Testis (tissue), 3 donors: ENCODE measurements around the gene SHC2. TPM values are rescaled to one million over a fixed set of nuclear protein-coding genes. Genes with fewer than 3 reads are reported as not detected.

ENCODE experiments used
- DNase-seq: peaks from one replicate; pipeline ENCODE4 v3.0.0-alpha.2; 2019
- H3K27ac ChIP-seq, 2 donors: fragments of 200-600 bp; sonication (generic); one replicate each; pipeline ENCODE4 v1.5.1; 2019
- H3K27me3 ChIP-seq: fragments of 200-600 bp; sonication (generic); one replicate; pipeline ENCODE4 v1.5.1; 2019
- H3K36me3 ChIP-seq: fragments of 200-600 bp; sonication (generic); one replicate; pipeline ENCODE4 v1.5.1; 2017; ENCODE audit warnings: low read depth; ENCODE audit errors: missing control alignments
- H3K4me1 ChIP-seq: fragments of 200-600 bp; sonication (generic); one replicate; pipeline ENCODE4 v1.5.1; 2019
- H3K4me3 ChIP-seq, 2 donors: fragments of 200-600 bp; sonication (generic); one replicate each; pipeline ENCODE4 v1.5.1; 2017 to 2019
- H3K9me3 ChIP-seq: fragments of 200-600 bp; sonication (generic); one replicate; pipeline ENCODE4 v1.5.1; 2017
- CTCF ChIP-seq, 3 experiments: fragments of 450-650 bp in 2 of 3; fragments of 200-600 bp in 1 of 3; sonication (generic) in 1 of 3; IDR thresholded peaks; one replicate each; pipeline ENCODE4 v1.5.1; 2016 to 2019; ENCODE audit warnings: antibody characterized with exemption in 3 of 3, mild to moderate bottlenecking in 2 of 3, moderate library complexity in 1 of 3
- POLR2A ChIP-seq: fragments of 450-650 bp; IDR thresholded peaks from one replicate; pipeline ENCODE4 v1.6.1; 2017; ENCODE audit warnings: antibody characterized with exemption, mild to moderate bottlenecking, moderate library complexity
- WGBS, 2 donors: methylation state at CpG; one replicate each; pipeline ENCODE4 v1.1.5; 2018; 5-methylcytosine and 5-hydroxymethylcytosine counted together
- intact Hi-C: fragments of 100-400 bp; cut with DNase I; formaldehyde crosslinking; loops from one replicate; pipeline ENCODE4 v1.15.1; 2023; ENCODE audit warnings: low total_unique reads
- polyA plus RNA-seq: library from polyadenylated mRNA; stranded (reverse); fragments of 350-450 nt; fragmentation: Illumina TruSeq; extraction: RNeasy Lipid Tissue Mini Kit (QIAGEN cat#74804); gene quantifications from one replicate; pipeline ENCODE4 v1.2.3, GENCODE V29; 2014; ENCODE audit warnings: low read depth, low replicate concordance; ENCODE audit not compliant: insufficient read depth
- total RNA-seq, 2 donors: library from RNA; depleted of rRNA; stranded (reverse); fragments of >200 nt; gene quantifications; one replicate each; pipeline ENCODE4 v1.2.3, GENCODE V29; 2016

SHC2 gene
- total and polyA plus RNA-seq, 3 donors from 2014 or later = 26.7 to 67.3 (median 57.8) TPM

GRCh38 chr19:436413-436950 is 24.4 kb downstream of the SHC2 start:
- 77 to 84% methylated on average over 12 to 29 of the region's 29 CpGs for WGBS, 2 donors
- no peaks in the 10 kb centered on the region for H3K27me3 ChIP-seq
- H3K4me3 ChIP-seq = no peak overlapping the region
- intact Hi-C loops = no loop called here
- no peak overlapping the region for H3K27ac ChIP-seq
- H3K9me3 ChIP-seq = no peaks in the 10 kb centered on the region
- no peak for DNase-seq
- no peaks in the 10 kb centered on the region for H3K4me1 ChIP-seq
- TF ChIP-seq POLR2A (no peak), CTCF (IDR thresholded peaks at IDR 0.05) (no peak)
- no peaks in the 10 kb centered on the region for H3K36me3 ChIP-seq

- no peaks in the 10 kb centered on the region for H3K9me3 ChIP-seq
- no peak overlapping the region for H3K27ac ChIP-seq
- 80 to 85% methylated on average over 31 to 33 of the region's 33 CpGs for WGBS, 2 donors
- no peak overlapping the region for H3K4me3 ChIP-seq
- TF ChIP-seq CTCF (IDR thresholded peaks at IDR 0.05) (no peak), POLR2A (no peak)
- no peaks in the 10 kb centered on the region for H3K36me3 ChIP-seq
- no peaks in the 10 kb centered on the region for H3K4me1 ChIP-seq
- H3K27me3 ChIP-seq = no peaks in the 10 kb centered on the region
- intact Hi-C loops = no loop called here
- DNase-seq = no peak
Measured at GRCh38 chr19:435707-436412, 25.0 kb downstream of the SHC2 start.

GRCh38 chr19:435056-435706 is 25.7 kb downstream of the SHC2 start:
- WGBS, 2 donors = 78 to 92% methylated on average over 24 to 26 of the region's 26 CpGs
- Histone ChIP-seq H3K9me3 (no peaks in the 10 kb centered on the region), H3K36me3 (no peaks in the 10 kb centered on the region), H3K27ac (no peak overlapping the region), H3K27me3 (no peaks in the 10 kb centered on the region), H3K4me3 (no peak overlapping the region), H3K4me1 (no peaks in the 10 kb centered on the region)
- no peak for DNase-seq
- intact Hi-C loops = no loop called here
- TF ChIP-seq POLR2A (no peak), CTCF (IDR thresholded peaks at IDR 0.05) (no peak)

GRCh38 chr19:434152-434960 is 26.5 kb downstream of the SHC2 start:
- H3K36me3 ChIP-seq = no peaks in the 10 kb centered on the region
- intact Hi-C loops = no loop called here
- no peak for TF ChIP-seq POLR2A
- TF ChIP-seq CTCF (IDR thresholded peaks at IDR 0.05) = no peak

More at GRCh38 chr19:434152-434960, 26.5 kb downstream of the SHC2 start:
- H3K27ac ChIP-seq = no peak overlapping the region
- DNase-seq = no peak
- WGBS, 2 donors = 89 to 93% methylated on average over 9 to 22 of the region's 22 CpGs
- H3K9me3 ChIP-seq = no peaks in the 10 kb centered on the region
- no peaks in the 10 kb centered on the region for H3K4me1 ChIP-seq
- H3K27me3 ChIP-seq = no peaks in the 10 kb centered on the region
- H3K4me3 ChIP-seq = no peak overlapping the region
